HG03460 (cell line): ENCODE measurements around the gene SMAD7.
"Not testable (repeated sequence)": the region's sequence is repeated elsewhere in the genome, so short reads cannot be mapped to it uniquely, and the experiment has no call there.

Experiments used
- ATAC-seq: cut with Tn5 transposase; IDR thresholded peaks from one replicate; pipeline ENCODE4 v1.9.1; 2021; ENCODE audit not compliant: unreplicated experiment

The SMAD7 gene

DNA sequence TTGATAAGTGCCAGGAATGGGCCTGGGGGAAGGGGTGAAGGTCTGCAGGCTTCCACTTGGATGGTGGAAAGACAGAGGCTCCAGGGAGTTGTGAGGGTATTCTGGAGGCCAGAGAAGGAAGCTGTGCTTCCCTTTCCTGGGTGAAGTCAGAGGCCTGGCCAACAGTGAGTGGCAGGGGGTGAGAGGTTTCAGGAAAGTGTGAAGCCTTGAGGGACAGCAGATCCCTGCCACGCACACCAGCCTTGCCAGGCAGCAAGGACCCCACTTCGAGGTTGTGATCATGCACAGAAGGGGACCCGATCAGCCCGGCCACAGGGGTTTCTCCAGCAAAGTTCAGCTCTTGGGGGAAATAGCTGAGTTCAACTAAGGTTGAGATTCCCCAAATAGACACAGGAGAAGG lies 66.5 kb downstream of the SMAD7 start:
- no peak for ATAC-seq

DNA sequence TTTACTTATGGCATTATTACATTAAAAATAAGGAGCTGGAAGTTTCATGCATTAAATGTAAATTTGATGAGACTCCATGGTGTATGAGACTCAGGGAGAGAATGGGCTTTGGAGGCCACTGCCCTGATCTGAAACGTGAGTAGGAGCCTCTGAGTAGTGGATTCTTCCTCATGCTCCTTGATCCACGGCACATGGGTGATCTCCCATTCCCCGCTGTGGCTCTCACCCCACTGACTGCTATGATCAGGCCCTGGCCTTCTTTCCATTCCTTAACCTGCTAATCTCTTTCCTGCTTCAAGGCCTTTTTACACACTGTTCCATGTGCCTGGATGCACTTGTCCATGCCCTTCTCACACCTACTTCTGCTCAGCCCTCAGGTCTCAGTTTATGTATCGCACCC lies 68.4 kb downstream of the SMAD7 start:
- ATAC-seq = no peak

- no peak for ATAC-seq
Observed at GRCh38 chr18:48880931-48881330, 69.8 kb downstream of the SMAD7 start.

GRCh38 chr18:48879008-48879431 lies 71.7 kb downstream of the SMAD7 start:
- no peak for ATAC-seq

- ATAC-seq = no peak
Observed at GRCh38 chr18:48878471-48878870, 72.3 kb downstream of the SMAD7 start.

DNA sequence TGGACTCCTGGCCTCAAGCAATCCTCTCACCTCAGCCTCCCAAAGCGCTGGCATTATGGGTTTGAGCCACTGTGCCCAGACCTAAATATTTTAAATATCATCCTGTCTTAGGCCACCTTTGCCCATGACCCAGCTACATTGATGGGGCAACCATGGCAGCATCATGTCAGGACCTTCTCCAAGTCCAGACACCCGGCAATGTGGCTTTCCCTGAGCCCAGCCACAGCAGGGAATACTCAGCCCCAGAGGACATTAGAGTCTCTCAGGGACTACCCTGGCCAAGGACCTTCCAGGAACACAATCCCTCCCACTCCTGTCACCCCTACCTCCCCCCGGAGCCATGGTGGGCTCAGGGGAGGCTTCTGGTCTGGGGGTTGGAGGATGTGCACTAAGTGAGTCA lies 72.8 kb downstream of the SMAD7 start:
- ATAC-seq = no peak

DNA sequence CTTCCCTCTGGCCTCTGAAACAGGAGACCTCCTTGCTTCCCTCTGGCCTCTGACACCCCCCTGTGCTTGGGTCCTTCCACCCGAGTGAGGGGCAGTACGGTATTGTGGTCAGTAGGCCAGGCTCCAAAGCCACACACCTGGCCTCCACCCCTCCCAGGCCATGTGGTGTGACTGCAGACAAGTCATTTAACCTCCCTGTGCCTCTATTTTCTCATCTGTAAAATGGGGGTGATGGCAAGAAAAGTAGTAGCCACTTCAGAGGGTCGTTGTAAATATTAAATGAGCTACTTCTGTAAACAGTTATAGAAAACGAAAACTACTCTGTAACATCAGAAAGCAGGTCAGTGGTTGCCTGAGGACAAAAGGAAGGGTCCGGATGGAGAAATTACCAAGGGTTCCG lies 74.2 kb downstream of the SMAD7 start:
- no peak for ATAC-seq

DNA sequence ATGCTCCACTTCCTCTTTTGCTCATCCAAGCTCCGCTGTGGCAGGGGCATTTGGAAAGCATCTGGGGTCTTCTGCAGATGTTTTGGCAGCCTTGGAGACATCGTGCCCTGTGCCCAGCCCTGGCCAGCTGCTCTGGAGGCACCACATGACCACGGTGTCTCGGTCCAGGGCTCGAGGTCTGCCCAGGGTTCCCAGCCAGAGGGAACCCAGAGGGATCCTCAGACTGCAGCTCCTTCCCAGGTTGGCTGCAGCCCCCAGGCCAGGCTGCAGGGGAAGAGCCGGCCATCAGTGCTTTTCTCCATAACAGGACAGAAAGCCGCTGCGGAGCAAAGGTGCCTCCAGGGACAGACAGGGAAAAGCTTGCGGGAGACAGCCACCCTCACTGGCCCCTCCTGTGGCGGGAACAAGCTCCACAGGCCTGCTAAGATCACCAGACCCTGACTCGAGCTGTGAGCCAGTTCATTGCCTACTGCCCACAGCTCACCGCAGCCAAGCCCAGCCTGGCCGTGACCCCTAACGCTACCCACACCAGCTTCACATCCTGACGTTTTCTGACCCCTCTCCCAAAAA lies 74.7 kb downstream of the SMAD7 start:
- ATAC-seq = no peak

GRCh38 chr18:48875314-48875941 lies 75.3 kb downstream of the SMAD7 start:
- ATAC-seq = no peak

GRCh38 chr18:48874701-48875162 lies 76.0 kb downstream of the SMAD7 start:
- no peak for ATAC-seq

DNA sequence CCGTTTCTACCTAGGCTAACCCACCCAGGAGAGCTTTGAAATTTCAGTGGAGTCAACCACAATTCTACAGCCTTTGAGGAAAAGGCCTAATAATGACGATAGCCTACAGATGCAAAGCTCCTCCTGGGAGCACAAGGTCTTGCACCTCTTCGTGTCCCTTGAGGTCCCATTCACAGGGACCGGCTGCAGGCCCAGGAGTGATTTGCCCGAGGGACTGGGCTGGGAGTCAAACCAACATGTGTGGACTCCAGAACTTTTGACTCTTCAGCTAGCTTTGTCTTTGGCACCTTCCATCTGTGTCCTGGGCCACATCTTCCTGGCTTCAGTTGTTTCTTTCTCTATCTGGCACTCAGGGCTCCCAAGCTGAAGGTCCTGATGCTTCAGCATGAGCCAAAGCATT lies 76.5 kb downstream of the SMAD7 start:
- no peak for ATAC-seq

DNA sequence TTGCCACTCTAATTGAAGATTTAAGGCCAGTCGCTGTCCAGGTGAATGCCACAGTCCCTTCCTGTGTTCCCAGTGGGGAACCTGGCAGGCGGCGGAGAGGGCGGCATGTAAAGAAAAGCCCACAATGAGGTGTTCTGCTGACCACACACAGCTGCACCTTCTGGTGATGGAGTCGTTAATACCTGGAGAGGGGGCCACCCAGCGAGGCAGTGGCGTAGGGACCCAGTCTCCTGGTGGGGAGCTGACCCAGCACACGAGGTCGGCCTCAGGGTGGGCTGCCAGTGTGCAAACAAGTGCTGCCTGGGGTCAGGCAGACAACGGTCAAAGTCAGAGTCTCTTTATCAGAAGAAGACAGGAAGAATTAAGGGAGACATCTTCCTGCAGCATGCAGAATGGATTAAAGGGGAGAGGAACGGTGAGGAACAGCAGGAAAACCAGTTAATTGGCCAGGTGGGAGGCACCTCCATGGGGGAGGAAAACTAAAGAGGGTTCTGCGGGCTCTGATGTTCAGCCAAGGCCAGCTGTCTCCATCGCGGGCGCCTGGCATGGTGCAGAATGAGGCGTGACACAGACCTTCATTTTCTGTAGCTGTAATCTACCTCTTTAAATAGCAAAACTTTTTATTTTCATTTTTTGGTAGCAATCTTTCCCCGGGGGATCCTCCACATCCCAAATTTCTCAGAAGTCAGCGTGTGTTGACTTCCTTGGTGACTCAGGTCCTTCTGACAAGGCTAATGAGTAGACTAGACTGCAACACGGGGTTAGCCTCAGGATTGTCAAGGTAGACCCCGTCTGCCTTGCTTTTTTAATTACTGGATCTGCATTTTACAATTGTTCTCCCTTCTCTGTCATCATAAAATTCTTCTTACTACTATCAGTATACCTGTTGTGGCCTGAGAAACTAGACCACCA lies 78.3 kb downstream of the SMAD7 start:
- no peak for ATAC-seq

DNA sequence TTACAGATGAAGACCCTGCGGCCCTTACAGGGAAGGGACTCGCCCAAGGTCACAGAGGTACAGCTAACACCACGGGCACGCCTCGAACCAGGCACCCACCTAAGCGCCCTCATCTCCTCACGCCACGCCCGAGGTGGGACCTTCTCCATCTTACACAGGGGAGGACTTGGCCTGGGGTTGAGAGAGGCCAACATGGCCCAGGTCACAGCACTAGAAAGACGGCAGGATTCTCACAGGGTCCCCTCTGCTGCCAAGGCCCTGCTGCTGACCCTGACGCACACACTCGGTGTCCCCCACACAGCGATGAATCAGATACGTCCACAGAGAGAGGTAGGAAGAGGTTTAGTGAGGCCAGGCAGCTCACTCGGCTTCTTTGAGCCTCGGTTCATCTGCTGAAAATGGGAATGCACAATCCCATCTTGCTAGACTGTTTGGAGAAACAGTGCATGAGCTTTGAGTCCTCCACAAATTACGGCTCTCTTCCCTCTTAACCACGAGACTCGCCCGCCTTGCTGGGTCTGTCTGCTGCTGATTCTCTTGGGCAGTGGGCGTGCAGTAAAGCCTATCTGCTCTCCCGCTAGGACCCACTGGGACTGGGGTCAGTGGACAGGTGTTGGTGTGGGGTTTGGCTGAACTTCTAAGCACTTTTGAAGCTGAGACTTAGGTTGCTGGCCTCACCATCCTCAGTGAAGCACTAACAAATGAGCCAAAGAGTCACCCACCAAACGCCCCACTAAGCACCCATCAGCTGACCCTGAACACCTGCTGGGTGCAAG lies 79.2 kb downstream of the SMAD7 start:
- no peak for ATAC-seq

DNA sequence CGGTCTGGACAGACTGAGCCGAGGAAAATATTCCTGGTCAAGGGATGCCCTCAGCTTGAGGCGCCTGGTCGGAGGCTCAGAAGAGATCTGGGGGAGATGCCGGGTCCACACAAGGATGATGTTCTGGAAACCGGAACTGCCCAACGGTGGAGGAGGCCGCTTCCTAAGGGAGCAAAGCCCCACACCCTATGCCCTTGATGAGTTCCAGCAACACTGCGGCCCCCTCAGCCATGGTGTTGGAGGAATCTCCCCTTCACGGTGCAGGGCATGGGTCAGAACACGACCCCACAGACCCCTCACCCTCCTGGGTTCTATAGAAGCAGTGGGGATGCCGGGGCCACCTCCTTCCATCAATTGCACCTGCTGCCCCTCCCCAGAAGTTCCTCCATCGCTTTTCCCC lies 79.8 kb downstream of the SMAD7 start:
- not testable (repeated sequence) for ATAC-seq
